ENCODE data around the gene LRG1. TPM values are rescaled to one million over a fixed set of nuclear protein-coding genes. Genes with fewer than 3 reads are reported as not detected.

The LRG1 gene
- total RNA-seq, 1 experiment from 2014 or later, result not detected

DNA sequence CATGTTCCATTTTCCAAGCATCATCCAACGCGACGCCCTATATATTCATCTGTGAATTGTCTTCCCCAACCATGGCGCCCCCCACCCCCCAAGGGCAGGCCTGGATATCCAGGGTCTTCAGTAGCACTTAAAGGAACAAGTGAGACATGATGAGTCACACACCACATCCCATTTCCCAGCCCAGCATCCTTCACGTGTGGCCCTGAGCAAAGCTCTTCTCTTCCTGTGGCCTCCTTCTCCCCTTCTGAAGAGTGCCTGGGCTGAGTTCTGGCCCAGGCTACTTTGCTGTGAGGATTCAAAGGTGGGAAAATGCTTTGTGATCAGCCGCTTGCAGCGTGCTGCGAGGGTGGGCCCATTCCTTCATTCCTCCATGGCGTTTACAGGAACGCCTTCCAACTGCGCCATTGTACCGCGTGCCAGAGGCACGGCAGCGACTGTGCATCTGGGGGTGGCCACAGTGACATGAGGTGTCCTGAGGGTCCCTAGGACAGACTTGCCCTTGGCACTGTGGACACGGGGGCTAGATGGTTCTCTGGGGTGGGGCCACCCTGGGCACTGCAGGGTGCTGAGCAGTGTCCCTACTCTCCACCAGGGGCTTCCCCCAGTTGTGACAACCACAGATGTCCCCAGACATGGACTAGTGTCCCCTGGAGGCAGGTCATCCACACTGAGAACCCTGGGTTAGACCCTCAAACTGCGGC is 33.2 kb downstream of the LRG1 start:
- TF ChIP-seq EZH2 (IDR thresholded peaks at IDR 0.05; ENCODE audit: borderline replicate concordance, low read depth, low read length, poor library complexity, severe bottlenecking), result no peak
- TF ChIP-seq, protein P1, sequence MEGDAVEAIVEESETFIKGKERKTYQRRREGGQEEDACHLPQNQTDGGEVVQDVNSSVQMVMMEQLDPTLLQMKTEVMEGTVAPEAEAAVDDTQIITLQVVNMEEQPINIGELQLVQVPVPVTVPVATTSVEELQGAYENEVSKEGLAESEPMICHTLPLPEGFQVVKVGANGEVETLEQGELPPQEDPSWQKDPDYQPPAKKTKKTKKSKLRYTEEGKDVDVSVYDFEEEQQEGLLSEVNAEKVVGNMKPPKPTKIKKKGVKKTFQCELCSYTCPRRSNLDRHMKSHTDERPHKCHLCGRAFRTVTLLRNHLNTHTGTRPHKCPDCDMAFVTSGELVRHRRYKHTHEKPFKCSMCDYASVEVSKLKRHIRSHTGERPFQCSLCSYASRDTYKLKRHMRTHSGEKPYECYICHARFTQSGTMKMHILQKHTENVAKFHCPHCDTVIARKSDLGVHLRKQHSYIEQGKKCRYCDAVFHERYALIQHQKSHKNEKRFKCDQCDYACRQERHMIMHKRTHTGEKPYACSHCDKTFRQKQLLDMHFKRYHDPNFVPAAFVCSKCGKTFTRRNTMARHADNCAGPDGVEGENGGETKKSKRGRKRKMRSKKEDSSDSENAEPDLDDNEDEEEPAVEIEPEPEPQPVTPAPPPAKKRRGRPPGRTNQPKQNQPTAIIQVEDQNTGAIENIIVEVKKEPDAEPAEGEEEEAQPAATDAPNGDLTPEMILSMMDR (conservative IDR thresholded peaks at IDR 0.05; ENCODE audit: low read depth, low read length), result no peak
- Histone ChIP-seq H3K27ac (ENCODE audit: low read depth, low read length, poor library complexity, severe bottlenecking) (no peak overlapping the region), H3K4me1 (ENCODE audit: insufficient read depth, low read length, poor library complexity, severe bottlenecking) (no peaks in the 10 kb centered on the region), H3K27me3 (replicated peaks; ENCODE audit: insufficient read depth, low read depth, low read length, poor library complexity) (no peaks in the 10 kb centered on the region), H3K9me3 (ENCODE audit: low read depth, low read length, poor library complexity, severe bottlenecking) (no peaks in the 10 kb centered on the region), H3K36me3 (ENCODE audit: insufficient read depth, low read length, poor library complexity, severe bottlenecking) (peaks cover 6% of the 10 kb centered on the region), H3K4me3 (ENCODE audit: low read depth, low read length, poor library complexity, severe bottlenecking) (no peak overlapping the region)
- ChIA-PET CTCF (interaction anchor here (0.6 to 0.7 kb wide), 2 partner anchors 9 to 36 kb away, joined by 3 to 4 read pairs; no protein-coding TSS in a partner anchor), POLR2A (ENCODE audit: low non-redundant PET) (no interaction called here)
- no peak for DNase-seq (ENCODE audit: low spot score)
- BruUV-seq (replicated peaks), result no TSS peak
- intact Hi-C loops (cut with micrococcal nuclease; ENCODE audit: unreplicated experiment), result no loop called here

DNA sequence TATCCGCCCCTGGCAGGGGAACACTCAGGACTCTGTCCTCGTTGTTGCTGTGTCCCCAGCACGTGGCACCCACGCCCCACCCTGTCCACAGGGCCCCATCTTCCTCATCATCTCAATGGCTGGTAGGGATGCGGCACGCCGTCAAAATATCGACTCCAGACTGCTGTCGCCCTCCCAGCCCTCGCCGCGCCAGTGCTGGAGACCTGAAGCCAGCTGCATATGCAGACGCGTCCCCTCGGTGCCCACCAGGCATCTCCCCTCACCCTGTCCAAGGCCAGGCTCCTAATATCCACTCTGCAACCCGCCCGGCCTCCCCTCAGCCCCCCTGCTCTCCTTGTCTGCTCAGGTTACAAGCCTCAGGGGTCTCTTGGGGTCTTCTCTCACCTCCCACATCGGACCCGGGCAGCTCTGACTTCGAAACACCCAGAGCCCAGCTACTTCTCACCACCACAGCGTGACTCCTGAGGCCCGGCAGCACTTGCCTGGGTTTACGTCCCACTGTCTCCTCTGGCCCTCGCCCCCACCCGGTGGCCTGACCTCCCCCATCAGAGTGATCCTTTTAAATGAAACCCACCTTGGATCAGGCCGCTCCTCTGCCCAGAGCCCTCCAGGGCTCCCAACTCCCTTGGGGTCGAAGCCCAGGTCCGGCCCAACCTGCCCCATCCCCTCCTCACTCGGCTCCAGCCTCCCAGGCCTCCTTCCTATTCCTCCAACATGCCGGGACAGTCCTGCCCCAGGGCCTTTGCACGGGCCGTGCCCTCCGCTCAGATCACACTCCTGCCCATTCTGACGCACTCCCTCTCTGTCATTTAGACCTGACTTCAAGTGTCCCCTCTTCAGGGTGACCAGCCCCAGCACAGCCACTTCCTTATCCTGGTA is 34.0 kb downstream of the LRG1 start:
- peaks cover 6% of the 10 kb centered on the region for H3K36me3 ChIP-seq (ENCODE audit: insufficient read depth, low read length, poor library complexity, severe bottlenecking)
- no peaks in the 10 kb centered on the region for H3K9me3 ChIP-seq (ENCODE audit: low read depth, low read length, poor library complexity, severe bottlenecking)
- CTCF ChIA-PET, result no interaction called here
- no peak overlapping the region for H3K4me3 ChIP-seq (ENCODE audit: low read depth, low read length, poor library complexity, severe bottlenecking)
- no peak overlapping the region for H3K27ac ChIP-seq (ENCODE audit: low read depth, low read length, poor library complexity, severe bottlenecking)
- no TSS peak for BruUV-seq (replicated peaks)
- no peaks in the 10 kb centered on the region for H3K4me1 ChIP-seq (ENCODE audit: insufficient read depth, low read length, poor library complexity, severe bottlenecking)
- POLR2A ChIA-PET (ENCODE audit: low non-redundant PET), result no interaction called here
- no peak for TF ChIP-seq EZH2 (IDR thresholded peaks at IDR 0.05; ENCODE audit: borderline replicate concordance, low read depth, low read length, poor library complexity, severe bottlenecking)
- TF ChIP-seq, protein P1 (conservative IDR thresholded peaks at IDR 0.05; ENCODE audit: low read depth, low read length), result no peak
- no peak for DNase-seq (ENCODE audit: low spot score)
- H3K27me3 ChIP-seq (replicated peaks; ENCODE audit: insufficient read depth, low read depth, low read length, poor library complexity), result no peaks in the 10 kb centered on the region
- intact Hi-C loops (cut with micrococcal nuclease; ENCODE audit: unreplicated experiment), result no loop called here

DNA sequence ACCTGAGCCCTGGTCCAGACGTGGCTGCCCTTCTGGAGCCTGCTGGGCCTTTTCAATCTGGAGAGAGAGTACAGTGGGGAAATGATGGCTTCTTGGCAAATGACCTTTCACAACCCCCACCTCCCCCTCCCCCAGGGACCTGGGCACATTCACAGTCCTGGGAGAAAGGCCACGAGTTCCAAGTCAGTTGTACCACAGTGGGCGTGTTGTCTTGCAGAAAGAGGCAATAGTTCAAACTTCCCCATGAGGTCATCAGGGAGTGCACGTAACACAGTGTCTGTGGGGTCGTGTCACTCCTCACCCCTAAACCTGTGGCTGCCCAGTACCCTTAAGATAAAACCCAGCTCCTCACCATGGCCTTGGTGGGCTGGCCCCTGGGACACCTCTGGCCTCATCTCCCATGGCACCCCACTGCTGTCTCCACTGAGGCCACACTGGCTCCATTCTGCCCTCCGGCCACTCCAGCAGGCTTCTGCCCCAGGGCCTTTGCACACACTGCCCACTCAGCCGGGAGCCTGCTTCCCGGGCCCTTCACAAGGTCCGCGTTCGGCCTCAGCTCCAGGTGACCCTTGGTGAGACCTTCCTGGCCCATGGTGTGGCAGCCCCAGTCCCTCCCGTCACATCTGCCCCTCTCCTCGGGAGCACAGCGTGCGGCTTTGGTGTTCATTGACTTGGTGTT is 34.8 kb downstream of the LRG1 start:
- no peaks in the 10 kb centered on the region for H3K9me3 ChIP-seq (ENCODE audit: low read depth, low read length, poor library complexity, severe bottlenecking)
- TF ChIP-seq, protein P1 (conservative IDR thresholded peaks at IDR 0.05; ENCODE audit: low read depth, low read length), result no peak
- POLR2A ChIA-PET (ENCODE audit: low non-redundant PET), result no interaction called here
- intact Hi-C loops (cut with micrococcal nuclease; ENCODE audit: unreplicated experiment), result no loop called here
- no TSS peak for BruUV-seq (replicated peaks)
- no peaks in the 10 kb centered on the region for H3K27me3 ChIP-seq (replicated peaks; ENCODE audit: insufficient read depth, low read depth, low read length, poor library complexity)
- CTCF ChIA-PET, result no interaction called here
- no peak overlapping the region for H3K4me3 ChIP-seq (ENCODE audit: low read depth, low read length, poor library complexity, severe bottlenecking)
- DNase-seq (ENCODE audit: low spot score), result no peak
- H3K27ac ChIP-seq (ENCODE audit: low read depth, low read length, poor library complexity, severe bottlenecking), result no peak overlapping the region
- H3K4me1 ChIP-seq (ENCODE audit: insufficient read depth, low read length, poor library complexity, severe bottlenecking), result no peaks in the 10 kb centered on the region
- H3K36me3 ChIP-seq (ENCODE audit: insufficient read depth, low read length, poor library complexity, severe bottlenecking), result peaks cover 6% of the 10 kb centered on the region

All from A673 (cell line).